Ectodermal cell (in vitro differentiated cells): Measurements from ENCODE around the gene POLQ.
"Not testable (repeated sequence)": the region's sequence is repeated elsewhere in the genome, so short reads cannot be mapped to it uniquely, and the experiment has no call there.

Experiments used
- H3K27ac ChIP-seq: 2 replicates; pipeline ENCODE4 v1.7.0; 2013; ENCODE audit warnings: mild to moderate bottlenecking, low read depth, low read length; ENCODE audit not compliant: insufficient read depth, poor library complexity, severe bottlenecking
- H3K27me3 ChIP-seq: 2 replicates; pipeline ENCODE4 v1.7.0; 2013; ENCODE audit warnings: mild to moderate bottlenecking, low read length; ENCODE audit not compliant: insufficient read depth, control insufficient read depth, poor library complexity, severe bottlenecking
- H3K36me3 ChIP-seq: one replicate; pipeline ENCODE4 v1.7.0; 2013; ENCODE audit warnings: low read length; ENCODE audit not compliant: control insufficient read depth, insufficient read depth
- H3K4me1 ChIP-seq: one replicate; pipeline ENCODE4 v1.7.0; 2013; ENCODE audit warnings: low read length; ENCODE audit not compliant: control insufficient read depth, insufficient read depth
- H3K4me3 ChIP-seq: 2 replicates; pipeline ENCODE4 v1.7.0; 2013; ENCODE audit warnings: low read depth, low read length, control low read depth; ENCODE audit not compliant: insufficient read depth
- H3K9me3 ChIP-seq: 2 replicates; pipeline ENCODE4 v1.7.0; 2013; ENCODE audit warnings: mild to moderate bottlenecking, low read length, moderate library complexity; ENCODE audit not compliant: control insufficient read depth
- WGBS, 2 experiments: methylation state at CpG; one replicate each; pipeline ENCODE4 v1.1.7; 2013; ENCODE audit warnings: missing lambda C conversion rate in 2 of 2; 5-methylcytosine and 5-hydroxymethylcytosine counted together

Gene POLQ

DNA sequence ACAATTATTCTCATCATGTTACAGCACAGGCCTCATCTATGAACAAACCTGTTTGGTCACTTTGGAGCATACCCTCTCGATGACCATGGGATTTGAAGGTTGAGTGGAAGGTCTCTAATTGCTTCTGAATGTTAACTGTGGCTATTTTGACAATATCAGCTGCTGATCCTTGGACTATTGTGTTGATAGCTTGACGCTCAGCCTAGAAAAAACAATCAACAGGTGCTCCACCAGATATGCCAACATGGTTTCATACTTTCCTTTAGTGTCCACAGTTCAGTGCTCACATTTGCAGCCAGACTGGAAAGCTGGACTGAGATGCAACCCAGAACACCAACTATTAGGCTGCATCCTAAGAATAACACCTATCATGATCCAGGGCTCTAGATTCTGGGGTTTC lies 109.7 kb downstream of the POLQ start:
- no peaks in the 10 kb centered on the region for H3K9me3 ChIP-seq
- 94 to 96% methylated on average over 2 of the region's 2 CpGs for WGBS, 2 experiments
- H3K27me3 ChIP-seq = no peaks in the 10 kb centered on the region
- H3K4me3 ChIP-seq = no peak overlapping the region
- H3K4me1 ChIP-seq = no peaks in the 10 kb centered on the region
- H3K27ac ChIP-seq = no peak overlapping the region
- peaks cover 4% of the 10 kb centered on the region for H3K36me3 ChIP-seq

DNA sequence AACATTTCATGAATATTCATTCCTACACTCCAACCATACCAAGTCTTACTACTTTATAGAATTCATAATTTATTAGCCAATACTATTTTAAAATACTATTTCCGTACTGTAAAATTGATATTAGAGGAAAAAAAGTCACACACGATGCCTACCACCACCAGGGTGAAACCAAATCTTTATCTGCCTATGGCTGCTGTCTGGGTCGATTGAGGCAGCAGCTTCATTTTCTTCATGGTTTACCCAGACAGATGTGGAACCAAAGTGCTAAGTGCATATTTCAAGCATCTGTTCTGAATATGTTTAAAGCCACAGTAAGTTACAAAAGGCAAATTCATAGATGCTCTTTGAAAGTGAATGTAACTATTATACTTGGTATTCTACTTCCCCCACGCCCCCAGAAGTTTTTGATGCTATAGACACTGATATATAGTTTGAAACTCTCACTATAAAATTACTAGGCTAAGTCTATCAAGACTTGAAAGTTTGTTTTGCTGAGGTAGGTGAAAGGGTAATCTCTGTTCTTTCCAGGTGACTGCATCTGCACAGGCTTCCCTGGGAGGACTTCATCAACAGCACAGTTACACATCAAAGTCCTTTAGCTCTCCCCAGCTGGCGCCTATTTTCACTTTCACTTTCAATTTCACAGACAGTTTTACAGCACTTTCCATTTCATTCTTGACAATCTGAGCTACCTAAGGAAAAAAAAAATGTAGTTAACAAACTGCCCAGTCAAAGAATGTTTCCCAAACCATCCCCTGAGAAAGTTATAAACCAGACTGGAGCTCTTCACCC lies 113.9 kb downstream of the POLQ start:
- no peak overlapping the region for H3K27ac ChIP-seq
- H3K36me3 ChIP-seq = peaks cover 12% of the 10 kb centered on the region
- no peaks in the 10 kb centered on the region for H3K27me3 ChIP-seq
- no peaks in the 10 kb centered on the region for H3K9me3 ChIP-seq
- H3K4me3 ChIP-seq = no peak overlapping the region
- WGBS, 2 experiments = 88 to 97% methylated on average over 4 of the region's 5 CpGs
- no peaks in the 10 kb centered on the region for H3K4me1 ChIP-seq

DNA sequence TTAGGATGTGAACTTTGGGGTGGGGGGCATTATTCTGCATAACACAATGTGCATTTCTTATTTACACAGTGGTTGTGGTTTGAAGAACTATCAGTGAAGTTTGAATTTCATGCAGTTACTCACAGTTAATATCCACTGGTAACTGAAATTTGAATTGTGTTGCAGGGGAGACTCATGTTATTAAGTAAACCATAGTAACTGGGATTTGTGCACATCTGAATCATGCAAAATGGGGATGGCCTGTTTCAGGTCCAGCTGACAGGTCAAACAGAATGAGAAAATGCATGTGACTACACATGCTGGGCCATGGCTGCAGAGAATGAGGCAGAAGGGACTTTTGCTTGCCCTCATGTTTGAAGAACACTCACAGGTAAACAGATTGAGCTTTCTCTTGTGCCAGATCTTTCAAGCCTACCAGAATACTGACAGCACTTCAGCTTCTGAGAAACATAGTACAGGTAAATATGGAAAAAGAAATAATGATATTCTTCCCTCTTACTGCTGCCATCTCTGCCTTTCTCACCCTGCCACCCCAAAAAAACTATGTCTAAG lies 115.0 kb downstream of the POLQ start:
- Histone ChIP-seq H3K4me1 (no peaks in the 10 kb centered on the region), H3K27me3 (no peaks in the 10 kb centered on the region), H3K4me3 (no peak overlapping the region), H3K36me3 (peaks cover 12% of the 10 kb centered on the region), H3K27ac (no peak overlapping the region), H3K9me3 (no peaks in the 10 kb centered on the region)

DNA sequence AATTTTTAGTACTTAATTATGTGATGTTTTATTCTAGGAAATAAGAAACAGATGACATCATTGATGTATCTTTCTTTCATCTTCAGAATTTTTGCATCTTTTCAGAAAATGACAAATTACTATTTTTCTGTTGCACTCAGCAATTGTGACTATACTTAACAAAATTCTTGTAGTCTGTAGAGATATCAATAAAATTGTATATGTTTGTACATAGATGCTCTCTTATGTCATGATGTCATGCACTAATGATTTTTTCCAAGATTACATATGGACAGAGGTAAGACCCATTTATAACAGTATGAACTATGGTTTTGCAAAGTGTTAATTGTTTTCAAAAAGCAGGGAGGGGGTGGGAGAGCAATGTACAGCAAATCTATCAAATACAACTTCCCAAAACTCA lies 121.2 kb downstream of the POLQ start:
- no peaks in the 10 kb centered on the region for H3K27me3 ChIP-seq
- H3K4me1 ChIP-seq = no peaks in the 10 kb centered on the region
- H3K4me3 ChIP-seq = no peak overlapping the region
- H3K27ac ChIP-seq = no peak overlapping the region
- H3K36me3 ChIP-seq = peaks cover under 1% of the 10 kb centered on the region
- H3K9me3 ChIP-seq = no peaks in the 10 kb centered on the region

DNA sequence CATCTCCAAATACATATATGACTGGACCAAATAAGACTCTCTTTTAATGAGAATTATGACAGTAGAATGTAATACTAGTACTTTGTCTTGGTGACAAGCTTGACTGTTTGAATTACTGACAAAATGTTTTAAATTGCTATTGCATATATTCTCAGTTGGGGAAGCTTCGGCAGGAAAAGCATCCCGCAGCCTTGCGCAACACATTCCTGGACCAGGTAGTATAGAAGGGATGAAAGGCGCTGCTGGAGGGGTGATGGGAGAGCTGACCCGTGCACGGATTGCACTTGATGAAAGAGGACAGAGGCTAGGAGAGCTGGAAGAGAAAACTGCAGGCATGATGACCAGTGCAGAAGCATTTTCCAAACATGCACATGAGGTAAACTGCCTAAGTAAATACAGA lies 127.6 kb downstream of the POLQ start:
- WGBS, 2 experiments = 95 to 96% methylated on average over 6 of the region's 6 CpGs
- Histone ChIP-seq H3K36me3 (no peaks in the 10 kb centered on the region), H3K4me3 (no peak overlapping the region)

DNA sequence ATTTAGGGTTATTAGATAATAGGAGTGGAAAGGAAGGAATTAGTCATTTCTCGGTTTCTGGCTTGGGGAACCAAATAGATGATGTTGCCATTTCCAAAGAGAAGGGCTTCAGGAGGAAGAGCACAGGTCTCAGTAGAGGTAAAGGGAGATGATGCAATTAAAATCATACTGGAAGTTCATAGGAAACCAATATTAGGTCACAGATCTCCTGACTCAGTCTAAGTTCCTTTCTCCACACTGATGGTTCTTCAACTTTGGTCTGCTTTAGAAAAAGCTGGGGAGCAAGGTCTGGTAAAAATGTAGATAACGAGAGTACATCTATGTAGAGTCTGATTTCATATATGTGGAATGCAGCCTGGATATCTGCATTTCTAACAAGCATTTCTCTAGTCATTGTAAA lies 130.9 kb downstream of the POLQ start:
- no peaks in the 10 kb centered on the region for H3K9me3 ChIP-seq
- H3K4me1 ChIP-seq = no peaks in the 10 kb centered on the region
- H3K4me3 ChIP-seq = no peak overlapping the region
- no peaks in the 10 kb centered on the region for H3K27me3 ChIP-seq
- H3K27ac ChIP-seq = no peak overlapping the region
- 83 to 95% methylated on average over 2 of the region's 2 CpGs for WGBS, 2 experiments
- no peaks in the 10 kb centered on the region for H3K36me3 ChIP-seq

More for the DNA sequence above, 127.6 kb downstream of the POLQ start:
- Histone ChIP-seq H3K27ac (no peak overlapping the region), H3K9me3 (no peaks in the 10 kb centered on the region), H3K4me1 (no peaks in the 10 kb centered on the region), H3K27me3 (no peaks in the 10 kb centered on the region)

DNA sequence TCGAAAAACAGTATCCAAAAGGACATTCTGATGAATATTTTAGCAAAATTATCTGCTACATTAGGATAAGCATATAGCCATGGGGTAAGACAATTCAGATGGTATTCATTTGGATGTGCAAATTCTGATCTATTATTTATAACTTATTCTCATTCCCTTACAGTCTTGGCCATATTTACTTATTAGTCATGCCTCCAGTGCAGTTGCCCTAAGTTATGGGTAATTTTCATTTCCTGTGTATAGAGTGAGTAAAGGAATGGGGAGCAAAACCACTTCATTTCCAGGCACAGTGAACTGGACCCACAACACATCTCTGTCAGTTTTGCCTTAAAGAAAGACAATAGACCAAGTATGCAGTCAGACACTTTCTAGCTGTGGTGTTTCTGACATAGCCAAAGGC lies 134.3 kb downstream of the POLQ start:
- Histone ChIP-seq H3K4me1 (no peaks in the 10 kb centered on the region), H3K4me3 (no peak overlapping the region), H3K27me3 (no peaks in the 10 kb centered on the region), H3K27ac (no peak overlapping the region), H3K9me3 (no peaks in the 10 kb centered on the region), H3K36me3 (no peaks in the 10 kb centered on the region)
- 86% methylated on average over 1 of the region's 1 CpG; no CpG with 5 or more reads in 1 of the 2 experiments for WGBS, 2 experiments

DNA sequence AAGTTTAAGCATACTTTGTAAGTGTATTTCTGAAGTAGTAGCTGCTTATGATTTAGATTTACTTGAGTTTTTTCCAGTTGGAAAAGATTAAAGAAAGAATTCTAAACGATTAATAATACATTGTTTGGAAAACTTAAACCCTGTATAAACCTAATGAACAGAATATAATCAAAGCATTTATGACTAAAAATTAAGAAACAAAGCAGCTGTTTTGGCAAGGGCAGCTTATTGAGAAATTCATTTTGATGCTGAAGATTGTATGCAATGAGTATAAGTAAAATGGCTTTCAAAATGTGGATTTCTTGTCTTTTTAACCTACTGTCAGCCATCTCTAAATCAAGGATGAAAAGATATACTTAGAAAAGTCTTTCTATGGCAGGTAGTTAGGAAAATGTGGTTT lies 140.2 kb downstream of the POLQ start:
- H3K9me3 ChIP-seq = no peaks in the 10 kb centered on the region
- no peaks in the 10 kb centered on the region for H3K27me3 ChIP-seq
- H3K36me3 ChIP-seq = no peaks in the 10 kb centered on the region
- no CpG with 5 or more reads among the region's 1 CpG for WGBS, 2 experiments
- H3K4me1 ChIP-seq = no peaks in the 10 kb centered on the region
- no peak overlapping the region for H3K4me3 ChIP-seq
- no peak overlapping the region for H3K27ac ChIP-seq

DNA sequence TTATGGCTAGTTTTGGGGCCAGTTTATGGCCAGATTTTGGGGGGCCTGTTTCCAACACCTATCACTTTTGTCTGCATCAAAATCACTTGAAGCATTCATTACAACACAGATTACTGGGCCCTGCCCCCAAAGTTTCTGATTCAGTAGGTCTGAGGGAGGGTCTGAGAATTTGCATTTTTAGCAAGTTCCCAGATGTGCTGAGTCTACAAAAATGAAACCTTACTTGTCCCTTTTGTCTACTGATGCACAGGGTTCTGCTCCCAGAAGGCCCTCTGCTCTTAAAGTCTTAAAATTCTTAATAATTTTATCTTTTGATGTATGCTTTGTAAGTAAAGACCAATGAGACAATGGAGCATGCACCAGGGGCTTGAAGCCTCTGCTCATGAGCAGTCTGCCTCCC lies 146.0 kb downstream of the POLQ start:
- H3K27ac ChIP-seq = no peak overlapping the region
- H3K9me3 ChIP-seq = no peaks in the 10 kb centered on the region
- no peaks in the 10 kb centered on the region for H3K27me3 ChIP-seq
- H3K36me3 ChIP-seq = no peaks in the 10 kb centered on the region
- no peak overlapping the region for H3K4me3 ChIP-seq
- H3K4me1 ChIP-seq = no peaks in the 10 kb centered on the region

DNA sequence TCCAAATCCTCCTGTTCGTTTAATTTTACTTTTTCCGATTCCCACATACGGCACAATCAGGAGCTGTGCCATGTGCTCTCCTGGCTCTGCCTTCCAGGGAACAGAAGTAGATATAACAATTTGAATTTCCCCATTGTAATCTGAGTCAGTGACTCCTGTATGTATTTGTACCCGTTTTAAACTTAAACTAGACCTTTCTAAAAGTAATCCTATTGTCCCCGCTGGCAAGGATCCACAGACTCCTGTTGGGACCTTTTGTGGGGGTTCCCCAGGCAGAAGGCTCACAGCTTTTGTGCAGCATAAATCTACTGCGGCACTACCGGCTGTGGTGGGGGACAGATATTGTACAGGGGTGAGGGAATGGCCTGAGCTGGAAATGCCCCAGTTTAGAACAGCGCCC lies 147.7 kb downstream of the POLQ start:
- not testable (repeated sequence) for H3K36me3 ChIP-seq, H3K4me1 ChIP-seq, H3K4me3 ChIP-seq, H3K27ac ChIP-seq, H3K9me3 ChIP-seq, H3K27me3 ChIP-seq
- WGBS, 2 experiments = 83 to 90% methylated on average over 6 to 8 of the region's 8 CpGs

DNA sequence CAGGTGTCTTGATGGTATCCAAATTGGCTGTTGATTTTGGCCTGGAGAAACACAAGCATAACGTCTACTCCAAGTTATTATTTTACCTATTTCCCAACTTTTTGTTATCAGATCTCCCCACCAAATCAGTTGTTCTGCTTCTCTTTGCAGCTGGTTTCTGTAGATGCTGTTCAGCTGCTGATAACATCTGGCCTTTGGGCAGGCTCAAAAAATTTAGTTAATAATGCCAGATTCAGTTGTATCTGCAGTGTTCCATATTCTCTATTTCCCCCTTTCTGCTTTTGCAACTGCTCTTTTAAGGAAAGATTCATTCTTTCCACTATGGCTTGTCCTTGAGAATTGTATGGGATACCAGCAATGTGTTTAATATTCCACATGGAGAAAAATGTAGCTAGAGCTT lies 149.8 kb downstream of the POLQ start:
- not testable (repeated sequence) for H3K4me1 ChIP-seq, H3K27me3 ChIP-seq, H3K36me3 ChIP-seq, H3K27ac ChIP-seq, H3K4me3 ChIP-seq, H3K9me3 ChIP-seq
- no CpG with 5 or more reads among the region's 1 CpG for WGBS, 2 experiments
